GM21529 (cell line): ENCODE measurements around the gene CLIC1.

Source experiments
- ATAC-seq: cut with Tn5 transposase; IDR thresholded peaks from one replicate; pipeline ENCODE4 v1.9.1; 2021; ENCODE audit not compliant: unreplicated experiment

Gene CLIC1

GRCh38 chr6:31705931-31706330 is 30.4 kb downstream of the CLIC1 start:
- ATAC-seq, result no peak

- ATAC-seq, result peak; percentile 91
These were observed 33.3 kb downstream of the CLIC1 start, which contains the start of gene ABHD16A for GRCh38 chr6:31702819-31703716. Gene ABHD16A, minus strand, starts transcription at chr6:31703324. Its CDS starts 43 bp downstream, at chr6:31703281.

- no peak for ATAC-seq
These were observed 33.9 kb downstream of the CLIC1 start for GRCh38 chr6:31702405-31702818.

- ATAC-seq, result no peak
These were observed 34.5 kb downstream of the CLIC1 start for GRCh38 chr6:31701666-31702404.

- no peak for ATAC-seq
These were observed 35.5 kb downstream of the CLIC1 start for GRCh38 chr6:31700740-31701401.

- ATAC-seq, result no peak
These were observed 38.8 kb downstream of the CLIC1 start for GRCh38 chr6:31697555-31697954.

- no peak for ATAC-seq
These were observed 42.8 kb downstream of the CLIC1 start for GRCh38 chr6:31693535-31693934.

- no peak for ATAC-seq
These were observed 43.4 kb downstream of the CLIC1 start for GRCh38 chr6:31692886-31693285.

- no peak for ATAC-seq
These were observed 44.0 kb downstream of the CLIC1 start for GRCh38 chr6:31692353-31692752.

GRCh38 chr6:31691564-31692108 is 44.7 kb downstream of the CLIC1 start:
- ATAC-seq, result no peak

- no peak for ATAC-seq
These were observed 45.3 kb downstream of the CLIC1 start for GRCh38 chr6:31691078-31691463.

- no peak for ATAC-seq
These were observed 45.9 kb downstream of the CLIC1 start for GRCh38 chr6:31690231-31691077.

GRCh38 chr6:31689249-31690110 is 46.9 kb downstream of the CLIC1 start:
- ATAC-seq, result no peak

- no peak for ATAC-seq
These were observed 48.3 kb downstream of the CLIC1 start for GRCh38 chr6:31687860-31688693.

GRCh38 chr6:31687321-31687720 is 49.0 kb downstream of the CLIC1 start:
- no peak for ATAC-seq

- no peak for ATAC-seq
These were observed 49.8 kb downstream of the CLIC1 start for GRCh38 chr6:31686483-31686882.

- no peak for ATAC-seq
These were observed 52.7 kb downstream of the CLIC1 start for GRCh38 chr6:31683591-31683990.

- ATAC-seq, result no peak
These were observed 55.1 kb downstream of the CLIC1 start for GRCh38 chr6:31681135-31681671.
